Spleen (tissue), 7 donors: ENCODE data around the gene PTPRU.

ENCODE experiments used
- POLR2A ChIP-seq, 3 donors: fragments of 450-650 bp; IDR thresholded peaks; one replicate each; pipeline ENCODE4 v1.5.1; 2017; ENCODE audit warnings: antibody characterized with exemption in 3 of 3, mild to moderate bottlenecking in 1 of 3
- TF ChIP-seq, protein P1 (sequence below), 11 experiments: fragments of 200-600 bp in 7 of 11; fragments of 450-650 bp in 4 of 11; sonication (generic) in 4 of 11; IDR thresholded peaks in 8 of 11; conservative IDR thresholded peaks in 3 of 11; 1 replicate in 7 of 11; 2 replicates in 4 of 11; pipeline versions ENCODE4 v1.4.0 to v1.8.0; 2016 to 2021; ENCODE audit warnings: antibody characterized with exemption in 11 of 11, inconsistent platforms in 4 of 11, mild to moderate bottlenecking in 1 of 11
- donor health status: DM: no; HTN: no; CAD: no; lungs with moderate emphysema.
- donor health status: DM: no; HTN: no; CAD: no.
- donor health status: DM: no; HTN: no; CAD: no.

DNA sequence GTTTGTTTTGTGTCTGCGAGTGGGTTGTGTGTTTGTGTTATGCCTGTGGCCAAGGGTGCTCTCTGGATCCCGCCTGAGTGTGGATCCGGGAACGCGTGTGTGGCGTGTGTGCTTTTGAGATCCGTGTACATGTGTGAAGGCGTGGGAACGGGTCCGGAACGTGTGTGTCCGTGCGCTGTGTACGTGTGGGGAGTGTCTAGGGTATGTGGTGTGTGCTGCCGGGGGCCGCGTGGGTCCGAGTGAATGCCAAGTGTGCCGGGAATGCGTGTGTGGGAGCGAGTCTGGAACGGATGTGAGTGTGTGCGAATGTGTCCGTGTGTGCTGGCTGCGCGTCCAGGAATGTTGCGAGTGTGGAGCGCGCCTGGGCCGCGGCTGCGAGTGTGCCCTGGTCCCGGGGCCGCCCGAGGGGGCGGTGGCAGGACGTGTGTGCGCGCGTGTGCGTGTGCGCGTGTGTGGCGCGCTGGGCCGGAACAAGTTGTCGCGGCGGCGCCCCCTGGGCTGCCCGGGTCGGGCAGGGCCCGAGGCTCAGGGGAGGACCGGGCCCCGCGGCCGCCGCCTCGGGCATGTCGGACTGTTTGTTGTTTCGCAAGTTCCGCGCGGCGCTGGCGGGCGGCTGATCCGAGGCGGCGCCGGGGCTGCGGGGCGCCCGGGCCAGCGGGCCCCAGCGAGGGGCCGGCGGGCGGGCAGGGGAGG is 953 bp downstream of the PTPRU start:
- TF ChIP-seq, protein P1, sequence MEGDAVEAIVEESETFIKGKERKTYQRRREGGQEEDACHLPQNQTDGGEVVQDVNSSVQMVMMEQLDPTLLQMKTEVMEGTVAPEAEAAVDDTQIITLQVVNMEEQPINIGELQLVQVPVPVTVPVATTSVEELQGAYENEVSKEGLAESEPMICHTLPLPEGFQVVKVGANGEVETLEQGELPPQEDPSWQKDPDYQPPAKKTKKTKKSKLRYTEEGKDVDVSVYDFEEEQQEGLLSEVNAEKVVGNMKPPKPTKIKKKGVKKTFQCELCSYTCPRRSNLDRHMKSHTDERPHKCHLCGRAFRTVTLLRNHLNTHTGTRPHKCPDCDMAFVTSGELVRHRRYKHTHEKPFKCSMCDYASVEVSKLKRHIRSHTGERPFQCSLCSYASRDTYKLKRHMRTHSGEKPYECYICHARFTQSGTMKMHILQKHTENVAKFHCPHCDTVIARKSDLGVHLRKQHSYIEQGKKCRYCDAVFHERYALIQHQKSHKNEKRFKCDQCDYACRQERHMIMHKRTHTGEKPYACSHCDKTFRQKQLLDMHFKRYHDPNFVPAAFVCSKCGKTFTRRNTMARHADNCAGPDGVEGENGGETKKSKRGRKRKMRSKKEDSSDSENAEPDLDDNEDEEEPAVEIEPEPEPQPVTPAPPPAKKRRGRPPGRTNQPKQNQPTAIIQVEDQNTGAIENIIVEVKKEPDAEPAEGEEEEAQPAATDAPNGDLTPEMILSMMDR (IDR thresholded peaks at IDR 0.05 in 8 of 11, conservative IDR thresholded peaks at IDR 0.05 in 3 of 11) = no peak
- no peak for TF ChIP-seq POLR2A (IDR thresholded peaks at IDR 0.05)
